HL-60 (cell line): ENCODE results near the gene ATP1B3.

Source experiments
- DNase-seq, 2 experiments: peaks; one replicate each; pipeline ENCODE4 v3.0.0-alpha.2; 2010 to 2020; ENCODE audit warnings: low read depth in 1 of 2, low spot score in 1 of 2
- H3K27ac ChIP-seq: fragments of 250-450 bp; sonication (Bioruptor Pico); replicated peaks from 2 replicates; pipeline ENCODE4 v1.5.1; 2020; ENCODE audit warnings: mild to moderate bottlenecking, moderate library complexity
- H3K27me3 ChIP-seq: fragments of 250-450 bp; sonication (Bioruptor Pico); 2 replicates; pipeline ENCODE4 v1.5.1; 2021; ENCODE audit warnings: mild to moderate bottlenecking, moderate library complexity; ENCODE audit not compliant: insufficient read depth, poor library complexity, severe bottlenecking
- H3K4me3 ChIP-seq: replicated peaks from 2 replicates; pipeline ENCODE4 v1.5.1; 2011; ENCODE audit warnings: mild to moderate bottlenecking, control low read depth, low read length; ENCODE audit not compliant: insufficient read depth
- GABPA ChIP-seq: IDR thresholded peaks from 2 replicates; pipeline ENCODE4 v1.6.1; 2012; ENCODE audit warnings: low read depth
- POLR2AphosphoS5 ChIP-seq: IDR thresholded peaks from 2 replicates; pipeline ENCODE4 v1.6.1; 2012; ENCODE audit warnings: low read depth
- SPI1 ChIP-seq: IDR thresholded peaks from 2 replicates; pipeline ENCODE4 v1.6.1; 2012; ENCODE audit warnings: low read depth, mild to moderate bottlenecking, borderline replicate concordance
- TF ChIP-seq, protein P1 (sequence below): IDR thresholded peaks from 2 replicates; pipeline ENCODE4 v1.6.1; 2012; ENCODE audit warnings: low read depth; ENCODE audit not compliant: insufficient replicate concordance
- TF ChIP-seq, protein P2 (sequence below): IDR thresholded peaks from one replicate; pipeline ENCODE4 v1.5.1; 2011; ENCODE audit warnings: low read length, control low read depth, inconsistent platforms; ENCODE audit not compliant: insufficient read depth

ATP1B3 gene

DNA sequence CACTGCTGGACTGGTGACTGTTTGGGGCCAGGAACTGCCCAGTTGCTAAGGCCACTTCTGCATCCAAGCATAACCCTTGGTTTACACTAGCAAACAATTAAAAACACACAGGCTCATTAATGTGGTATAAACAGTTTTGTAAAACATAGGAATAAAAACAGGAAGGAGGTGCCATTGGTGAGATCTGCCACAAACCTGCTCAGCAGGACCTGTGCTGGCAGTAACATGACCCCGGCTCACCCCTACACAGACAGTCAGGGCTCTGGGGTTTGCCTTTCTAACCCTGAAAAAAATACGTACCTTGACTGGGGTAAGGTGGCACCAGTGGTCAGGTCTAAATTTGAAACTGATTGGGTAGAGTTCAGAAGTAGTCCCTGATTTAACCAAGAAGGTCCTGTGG lies 76.2 kb downstream of the ATP1B3 start:
- TF ChIP-seq GABPA = no peak
- TF ChIP-seq, protein P1, sequence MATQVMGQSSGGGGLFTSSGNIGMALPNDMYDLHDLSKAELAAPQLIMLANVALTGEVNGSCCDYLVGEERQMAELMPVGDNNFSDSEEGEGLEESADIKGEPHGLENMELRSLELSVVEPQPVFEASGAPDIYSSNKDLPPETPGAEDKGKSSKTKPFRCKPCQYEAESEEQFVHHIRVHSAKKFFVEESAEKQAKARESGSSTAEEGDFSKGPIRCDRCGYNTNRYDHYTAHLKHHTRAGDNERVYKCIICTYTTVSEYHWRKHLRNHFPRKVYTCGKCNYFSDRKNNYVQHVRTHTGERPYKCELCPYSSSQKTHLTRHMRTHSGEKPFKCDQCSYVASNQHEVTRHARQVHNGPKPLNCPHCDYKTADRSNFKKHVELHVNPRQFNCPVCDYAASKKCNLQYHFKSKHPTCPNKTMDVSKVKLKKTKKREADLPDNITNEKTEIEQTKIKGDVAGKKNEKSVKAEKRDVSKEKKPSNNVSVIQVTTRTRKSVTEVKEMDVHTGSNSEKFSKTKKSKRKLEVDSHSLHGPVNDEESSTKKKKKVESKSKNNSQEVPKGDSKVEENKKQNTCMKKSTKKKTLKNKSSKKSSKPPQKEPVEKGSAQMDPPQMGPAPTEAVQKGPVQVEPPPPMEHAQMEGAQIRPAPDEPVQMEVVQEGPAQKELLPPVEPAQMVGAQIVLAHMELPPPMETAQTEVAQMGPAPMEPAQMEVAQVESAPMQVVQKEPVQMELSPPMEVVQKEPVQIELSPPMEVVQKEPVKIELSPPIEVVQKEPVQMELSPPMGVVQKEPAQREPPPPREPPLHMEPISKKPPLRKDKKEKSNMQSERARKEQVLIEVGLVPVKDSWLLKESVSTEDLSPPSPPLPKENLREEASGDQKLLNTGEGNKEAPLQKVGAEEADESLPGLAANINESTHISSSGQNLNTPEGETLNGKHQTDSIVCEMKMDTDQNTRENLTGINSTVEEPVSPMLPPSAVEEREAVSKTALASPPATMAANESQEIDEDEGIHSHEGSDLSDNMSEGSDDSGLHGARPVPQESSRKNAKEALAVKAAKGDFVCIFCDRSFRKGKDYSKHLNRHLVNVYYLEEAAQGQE = no peak
- no peak for TF ChIP-seq POLR2AphosphoS5
- TF ChIP-seq, protein P2, sequence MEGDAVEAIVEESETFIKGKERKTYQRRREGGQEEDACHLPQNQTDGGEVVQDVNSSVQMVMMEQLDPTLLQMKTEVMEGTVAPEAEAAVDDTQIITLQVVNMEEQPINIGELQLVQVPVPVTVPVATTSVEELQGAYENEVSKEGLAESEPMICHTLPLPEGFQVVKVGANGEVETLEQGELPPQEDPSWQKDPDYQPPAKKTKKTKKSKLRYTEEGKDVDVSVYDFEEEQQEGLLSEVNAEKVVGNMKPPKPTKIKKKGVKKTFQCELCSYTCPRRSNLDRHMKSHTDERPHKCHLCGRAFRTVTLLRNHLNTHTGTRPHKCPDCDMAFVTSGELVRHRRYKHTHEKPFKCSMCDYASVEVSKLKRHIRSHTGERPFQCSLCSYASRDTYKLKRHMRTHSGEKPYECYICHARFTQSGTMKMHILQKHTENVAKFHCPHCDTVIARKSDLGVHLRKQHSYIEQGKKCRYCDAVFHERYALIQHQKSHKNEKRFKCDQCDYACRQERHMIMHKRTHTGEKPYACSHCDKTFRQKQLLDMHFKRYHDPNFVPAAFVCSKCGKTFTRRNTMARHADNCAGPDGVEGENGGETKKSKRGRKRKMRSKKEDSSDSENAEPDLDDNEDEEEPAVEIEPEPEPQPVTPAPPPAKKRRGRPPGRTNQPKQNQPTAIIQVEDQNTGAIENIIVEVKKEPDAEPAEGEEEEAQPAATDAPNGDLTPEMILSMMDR = no peak
- H3K4me3 ChIP-seq = no peak overlapping the region
- no peak overlapping the region for H3K27ac ChIP-seq
- H3K27me3 ChIP-seq = no peaks in the 10 kb centered on the region
- no peak for DNase-seq

DNA sequence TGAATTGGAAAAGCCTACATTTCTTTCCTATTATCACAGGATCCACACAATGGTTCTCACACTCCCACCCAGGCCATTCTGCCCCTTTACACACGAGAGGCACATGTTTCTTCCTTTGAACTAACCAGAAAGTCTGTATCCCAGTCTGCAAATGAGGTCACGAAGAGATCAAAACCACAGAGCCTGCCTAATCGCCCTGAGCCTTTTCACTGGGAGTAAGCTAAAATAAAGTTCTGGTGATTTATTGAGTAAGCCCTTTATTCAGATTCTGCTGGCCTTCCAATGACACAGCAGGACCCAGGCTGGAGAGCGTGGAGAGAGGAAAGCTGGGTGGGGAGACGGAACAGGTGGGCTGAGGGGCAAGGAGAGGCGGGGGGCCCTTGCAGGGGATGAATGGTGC lies 78.7 kb downstream of the ATP1B3 start:
- Histone ChIP-seq H3K27ac (no peak overlapping the region), H3K4me3 (no peak overlapping the region), H3K27me3 (no peaks in the 10 kb centered on the region)
- TF ChIP-seq SPI1 = no peak
- TF ChIP-seq, protein P1 = no peak
- no peak for TF ChIP-seq GABPA
- no peak for TF ChIP-seq POLR2AphosphoS5
- TF ChIP-seq, protein P2 = no peak
- no peak for DNase-seq

DNA sequence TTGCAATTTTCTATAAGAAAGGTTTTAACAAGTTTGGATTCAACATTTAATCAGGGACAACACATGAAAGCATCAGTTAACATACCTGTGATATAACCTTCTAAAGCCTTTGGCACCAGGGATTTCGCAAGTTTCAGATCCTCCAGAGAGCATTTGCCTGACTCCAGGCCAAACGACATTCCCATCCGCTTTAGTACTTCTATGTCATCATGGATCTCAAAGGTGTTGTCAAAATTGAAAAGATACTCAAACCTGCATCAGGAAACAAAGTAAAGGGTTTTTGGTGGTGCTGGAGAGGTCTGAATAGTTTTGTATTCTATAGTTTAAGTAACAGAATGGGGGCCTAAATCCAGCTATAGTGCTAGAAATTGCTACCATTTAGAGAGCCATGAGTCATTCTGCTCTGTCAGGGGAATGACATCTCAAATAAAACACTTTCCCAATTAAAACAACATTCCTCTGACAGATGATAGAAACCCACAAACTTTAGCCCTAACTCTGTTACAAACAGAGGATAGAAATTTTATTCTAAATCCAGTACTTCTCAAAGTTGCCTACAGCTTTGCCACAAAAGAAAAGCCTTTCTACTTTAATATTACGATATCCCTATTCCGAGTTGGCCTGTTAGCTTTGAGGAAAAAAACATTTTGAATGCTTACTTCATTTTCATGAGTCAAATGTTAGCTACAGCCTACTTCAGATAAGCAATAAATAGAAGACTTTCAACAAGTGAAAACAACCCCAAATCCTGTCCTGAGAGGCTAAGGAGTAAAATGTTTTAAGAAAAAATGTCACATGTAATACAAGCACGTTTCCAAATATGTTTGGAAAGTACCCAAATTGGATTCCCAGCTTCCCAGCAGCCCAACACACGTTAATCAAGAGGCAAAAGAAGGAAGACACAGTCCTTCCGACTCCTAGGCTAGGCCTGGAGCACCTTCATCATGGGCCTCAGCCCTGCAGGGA lies 83.4 kb downstream of the ATP1B3 start:
- Histone ChIP-seq H3K27me3 (no peaks in the 10 kb centered on the region), H3K27ac (no peak overlapping the region), H3K4me3 (no peak overlapping the region)
- no peak for DNase-seq
- TF ChIP-seq, protein P2 = no peak
- TF ChIP-seq GABPA = no peak
- no peak for TF ChIP-seq SPI1
- TF ChIP-seq POLR2AphosphoS5 = no peak
- TF ChIP-seq, protein P1 = no peak
